Ovary (tissue), 9 donors: Measurements from ENCODE around the gene CPPED1. TPM values are rescaled to one million over a fixed set of nuclear protein-coding genes. Genes with fewer than 3 reads are reported as not detected.
"Not testable (repeated sequence)": the region's sequence is repeated elsewhere in the genome, so short reads cannot be mapped to it uniquely, and the experiment has no call there.

Experiments used
- DNase-seq, 5 donors: peaks; one replicate each; pipeline ENCODE4 v3.0.0-alpha.2; 2019 to 2020
- H3K27ac ChIP-seq, 2 donors: fragments of 200-600 bp; one replicate each; pipeline versions ENCODE4 v1.5.1 to v1.8.0; 2019 to 2022
- H3K27me3 ChIP-seq: fragments of 200-600 bp; one replicate; pipeline ENCODE4 v1.8.0; 2022
- H3K36me3 ChIP-seq: fragments of 200-600 bp; sonication (generic); one replicate; pipeline ENCODE4 v1.5.1; 2019
- H3K4me1 ChIP-seq: one replicate; pipeline ENCODE4 v1.8.1; 2013; ENCODE audit warnings: mild to moderate bottlenecking, moderate library complexity; ENCODE audit not compliant: insufficient read depth
- H3K4me3 ChIP-seq: fragments of 200-600 bp; sonication (generic); one replicate; pipeline ENCODE4 v1.5.1; 2017
- H3K9me3 ChIP-seq, 2 donors: fragments of 200-600 bp in 1 of 2; sonication (generic) in 1 of 2; one replicate each; pipeline versions ENCODE4 v1.5.1 to v1.8.1; 2013 to 2019; ENCODE audit warnings: mild to moderate bottlenecking in 1 of 2, moderate library complexity in 1 of 2
- CTCF ChIP-seq, 3 donors: fragments of 450-650 bp in 2 of 3; fragments of 200-600 bp in 1 of 3; IDR thresholded peaks; one replicate each; pipeline versions ENCODE4 v1.5.1 to v1.8.0; 2016 to 2022; ENCODE audit warnings: antibody characterized with exemption in 3 of 3, mild to moderate bottlenecking in 1 of 3
- EP300 ChIP-seq: sonication (generic); formaldehyde crosslinking; IDR thresholded peaks from one replicate; pipeline ENCODE4 v1.6.1; 2017; ENCODE audit warnings: antibody characterized with exemption
- POLR2A ChIP-seq: fragments of 450-650 bp; IDR thresholded peaks from one replicate; pipeline ENCODE4 v1.6.1; 2017; ENCODE audit warnings: antibody characterized with exemption, mild to moderate bottlenecking, moderate library complexity
- WGBS, 3 donors: extraction: QIAGEN DNeasy Blood & Tissue Kit in 1 of 3; methylation state at CpG; one replicate each; pipeline versions ENCODE4 v1.1.5 to v1.1.7; 2013 to 2017; 5-methylcytosine and 5-hydroxymethylcytosine counted together
- intact Hi-C, 4 donors: fragments of 100-400 bp; cut with DNase I; formaldehyde crosslinking; loops; one replicate each; pipeline versions ENCODE4 v1.11.0 to v1.15.1; 2022 to 2023
- polyA plus RNA-seq, 2 donors: library from polyadenylated mRNA; stranded (reverse); fragments of 200-250 nt in 1 of 2; fragments of 350-450 nt in 1 of 2; fragmentation: Illumina TruSeq in 1 of 2; extraction: RNeasy Lipid Tissue Mini Kit (QIAGEN cat#74804) in 1 of 2; gene quantifications; one replicate each; pipeline ENCODE4 v1.2.3, GENCODE V29; 2013 to 2014
- total RNA-seq, 7 donors: library from RNA; depleted of rRNA in 2 of 7; stranded (reverse); fragments of >200 nt in 2 of 7; fragmentation: NEBNext Ultra II Directional in 3 of 7; extraction: Animal tissue kit (Norgen Biotek cat#: 25700) in 3 of 7; gene quantifications; one replicate each; pipeline versions ENCODE4 v1.1.0 to v1.2.4, GENCODE V29; 2016 to 2023
- donor health status: DM: no; HTN: no; CAD: no; lungs with moderate emphysema.
- donor health status: DM: no; HTN: no; CAD: no.
- donor health status: Bipolar disorder and iron deficiency.
- donor health status: DM: yes; HTN: yes; CAD: no.
- donor health status: DM: no; HTN: no; CAD: no.
- donor health status: DM: yes; HTN: yes; CAD: no.

CPPED1 gene
- total and polyA plus RNA-seq, 9 donors = 6.0 to 23.3 (median 13.0) TPM

DNA sequence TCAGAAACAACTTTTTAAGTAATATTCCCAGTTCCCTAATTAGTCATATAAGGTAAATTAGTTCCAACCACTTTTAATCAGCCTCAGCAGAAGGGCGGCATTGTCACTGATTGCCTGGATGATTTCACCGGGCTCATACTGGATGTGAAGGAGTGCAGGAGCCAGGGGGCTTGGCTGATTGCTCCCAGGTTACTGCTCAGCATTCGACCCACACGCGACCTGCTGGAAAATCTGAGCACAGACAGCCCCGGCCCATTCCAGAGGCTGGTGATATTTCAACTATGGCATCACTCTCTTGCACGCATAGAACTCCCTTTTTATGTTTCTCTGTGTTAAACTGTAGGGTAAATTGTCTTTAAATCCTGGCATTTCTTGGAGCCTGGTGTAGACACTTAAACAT lies 34.2 kb downstream of the CPPED1 start:
- Histone ChIP-seq H3K9me3 (no peaks in the 10 kb centered on the region), H3K27me3 (no peaks in the 10 kb centered on the region), H3K27ac (no peak overlapping the region), H3K4me3 (no peak overlapping the region), H3K4me1 (no peaks in the 10 kb centered on the region), H3K36me3 (no peaks in the 10 kb centered on the region)
- intact Hi-C loops = no loop called here
- TF ChIP-seq CTCF (IDR thresholded peaks at IDR 0.05) = no peak
- no peak for TF ChIP-seq EP300
- TF ChIP-seq POLR2A = no peak
- no peak for DNase-seq
- whole genome bisulfite sequencing, 3 donors = 72 to 79% (median 75%) methylated on average over 7 of the region's 7 CpGs

DNA sequence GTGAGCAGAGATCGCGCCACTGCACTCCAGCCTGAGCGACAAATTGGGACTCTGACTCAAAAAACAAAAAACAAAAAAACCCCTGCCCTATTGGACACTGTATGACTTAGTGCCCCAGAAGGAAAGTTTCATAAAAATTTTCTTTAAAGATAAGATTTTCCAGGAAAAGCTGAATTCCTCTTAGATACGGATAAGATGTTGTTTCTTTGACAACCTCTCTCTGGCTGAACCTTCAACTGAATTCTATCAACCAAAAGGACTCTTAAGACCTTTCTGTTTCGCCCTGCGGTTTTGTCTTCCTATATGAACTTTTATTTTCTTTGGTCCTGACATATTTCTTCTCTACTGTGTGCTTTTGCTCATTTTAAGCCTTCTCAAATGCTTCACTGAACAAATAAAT lies 35.8 kb downstream of the CPPED1 start:
- no peak for DNase-seq
- no peaks in the 10 kb centered on the region for H3K4me1 ChIP-seq
- TF ChIP-seq CTCF (IDR thresholded peaks at IDR 0.05) (no peak), POLR2A (no peak), EP300 (no peak)
- H3K4me3 ChIP-seq = no peak overlapping the region
- 81 to 85% (median 84%) methylated on average over 6 of the region's 6 CpGs for WGBS, 3 donors
- no peaks in the 10 kb centered on the region for H3K27me3 ChIP-seq
- intact Hi-C loops = no loop called here
- no peak overlapping the region for H3K27ac ChIP-seq
- no peaks in the 10 kb centered on the region for H3K9me3 ChIP-seq
- no peaks in the 10 kb centered on the region for H3K36me3 ChIP-seq

DNA sequence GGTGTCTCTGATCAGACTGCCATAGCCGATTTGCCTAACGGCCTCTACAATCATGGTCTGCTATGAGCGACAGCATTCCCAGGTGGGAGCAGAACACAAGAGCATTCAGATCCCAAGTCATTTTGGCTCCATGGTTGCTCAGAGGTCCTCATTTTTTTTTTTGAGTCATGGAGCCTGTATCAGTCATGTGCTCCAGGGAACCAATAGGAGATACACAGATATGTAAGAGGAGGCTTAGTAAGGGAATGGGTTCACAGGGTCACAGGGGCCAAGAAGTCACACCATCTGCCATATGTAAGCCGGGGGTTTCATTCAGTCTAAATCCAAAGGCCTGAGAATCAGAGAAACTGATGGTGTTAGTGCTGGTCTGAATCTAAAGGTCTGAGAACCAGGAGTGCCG lies 36.8 kb downstream of the CPPED1 start:
- no peak for DNase-seq
- H3K36me3 ChIP-seq = no peaks in the 10 kb centered on the region
- H3K9me3 ChIP-seq = no peaks in the 10 kb centered on the region
- no peak overlapping the region for H3K4me3 ChIP-seq
- no peaks in the 10 kb centered on the region for H3K27me3 ChIP-seq
- WGBS, 3 donors = 95 to 96% (median 95%) methylated on average over 5 of the region's 5 CpGs
- TF ChIP-seq EP300 (no peak), CTCF (IDR thresholded peaks at IDR 0.05) (no peak), POLR2A (no peak)
- no peak overlapping the region for H3K27ac ChIP-seq
- no peaks in the 10 kb centered on the region for H3K4me1 ChIP-seq
- intact Hi-C loops = no loop called here

- H3K27me3 ChIP-seq, DNase-seq, H3K36me3 ChIP-seq, H3K9me3 ChIP-seq, H3K27ac ChIP-seq, intact Hi-C loops, H3K4me1 ChIP-seq, H3K4me3 ChIP-seq: not testable (repeated sequence)
- 67 to 79% (median 71%) methylated on average over 3 of the region's 3 CpGs for WGBS, 3 donors
These were observed 37.5 kb downstream of the CPPED1 start for GRCh38 chr16:12766208-12766607.

- WGBS, 3 donors = 79 to 82% (median 79%) methylated on average over 6 of the region's 6 CpGs
- Histone ChIP-seq H3K9me3 (no peaks in the 10 kb centered on the region), H3K27me3 (no peaks in the 10 kb centered on the region), H3K4me3 (no peak overlapping the region), H3K36me3 (no peaks in the 10 kb centered on the region), H3K27ac (no peak overlapping the region), H3K4me1 (no peaks in the 10 kb centered on the region)
- intact Hi-C loops = no loop called here
- no peak for DNase-seq
- TF ChIP-seq CTCF (IDR thresholded peaks at IDR 0.05) = no peak
- TF ChIP-seq EP300 = no peak
- TF ChIP-seq POLR2A = no peak
These were observed 38.7 kb downstream of the CPPED1 start for GRCh38 chr16:12764813-12765488.
